DND-41 (cell line): ENCODE results near the gene PLA2G10.
"Not testable (repeated sequence)": the region's sequence is repeated elsewhere in the genome, so short reads cannot be mapped to it uniquely, and the experiment has no call there.

Experiments
- ATAC-seq: fragments of 200-7000 bp; cut with Tn5 transposase; 3 replicates; pipeline ENCODE4 v1.9.1; 2021; ENCODE audit warnings: low read depth; ENCODE audit not compliant: insufficient read depth
- DNase-seq: peaks from one replicate; pipeline ENCODE4 v3.0.0-alpha.2; 2020
- H2AFZ ChIP-seq: 2 replicates; pipeline ENCODE4 v1.6.0; 2012; ENCODE audit warnings: low read depth, low read length
- H3K27ac ChIP-seq: 2 replicates; pipeline ENCODE4 v1.5.1; 2012; ENCODE audit warnings: low read length, inconsistent platforms
- H3K27me3 ChIP-seq: fragments of 200-600 bp; sonication (generic); 2 replicates; pipeline ENCODE4 v1.6.0; 2012; ENCODE audit warnings: low read length, mild to moderate bottlenecking, inconsistent platforms; ENCODE audit not compliant: insufficient read depth, poor library complexity
- H3K36me3 ChIP-seq: 2 replicates; pipeline ENCODE4 v1.5.1; 2012; ENCODE audit warnings: low read length, inconsistent platforms; ENCODE audit not compliant: insufficient read depth
- H3K4me1 ChIP-seq: 2 replicates; pipeline ENCODE4 v1.5.1; 2012; ENCODE audit warnings: mild to moderate bottlenecking, low read length; ENCODE audit not compliant: insufficient read depth
- H3K4me2 ChIP-seq: 2 replicates; pipeline ENCODE4 v1.6.0; 2012; ENCODE audit warnings: mild to moderate bottlenecking, moderate library complexity, low read length, inconsistent platforms; ENCODE audit not compliant: insufficient read depth
- H3K4me3 ChIP-seq, 2 experiments: fragments of 200-600 bp in 1 of 2; shearing (Covaris generic) in 1 of 2; 2 replicates each; pipeline ENCODE4 v1.5.1; 2012 to 2016; ENCODE audit warnings: inconsistent platforms in 2 of 2, low read length in 2 of 2, mild to moderate bottlenecking in 2 of 2, low read depth in 1 of 2, moderate library complexity in 1 of 2
- H3K79me2 ChIP-seq: 2 replicates; pipeline ENCODE4 v1.6.0; 2012; ENCODE audit warnings: low read length, inconsistent platforms; ENCODE audit not compliant: insufficient read depth
- H3K9ac ChIP-seq: 2 replicates; pipeline ENCODE4 v1.6.0; 2012; ENCODE audit warnings: low read depth, mild to moderate bottlenecking, inconsistent platforms, low read length, moderate library complexity
- H3K9me3 ChIP-seq: 2 replicates; pipeline ENCODE4 v1.5.1; 2012; ENCODE audit warnings: low read length, moderate library complexity, mild to moderate bottlenecking, inconsistent platforms; ENCODE audit not compliant: insufficient read depth, severe bottlenecking
- H4K20me1 ChIP-seq: 2 replicates; pipeline ENCODE4 v1.6.0; 2012; ENCODE audit warnings: low read length; ENCODE audit not compliant: insufficient read depth

The PLA2G10 gene, protein sequence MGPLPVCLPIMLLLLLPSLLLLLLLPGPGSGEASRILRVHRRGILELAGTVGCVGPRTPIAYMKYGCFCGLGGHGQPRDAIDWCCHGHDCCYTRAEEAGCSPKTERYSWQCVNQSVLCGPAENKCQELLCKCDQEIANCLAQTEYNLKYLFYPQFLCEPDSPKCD

DNA sequence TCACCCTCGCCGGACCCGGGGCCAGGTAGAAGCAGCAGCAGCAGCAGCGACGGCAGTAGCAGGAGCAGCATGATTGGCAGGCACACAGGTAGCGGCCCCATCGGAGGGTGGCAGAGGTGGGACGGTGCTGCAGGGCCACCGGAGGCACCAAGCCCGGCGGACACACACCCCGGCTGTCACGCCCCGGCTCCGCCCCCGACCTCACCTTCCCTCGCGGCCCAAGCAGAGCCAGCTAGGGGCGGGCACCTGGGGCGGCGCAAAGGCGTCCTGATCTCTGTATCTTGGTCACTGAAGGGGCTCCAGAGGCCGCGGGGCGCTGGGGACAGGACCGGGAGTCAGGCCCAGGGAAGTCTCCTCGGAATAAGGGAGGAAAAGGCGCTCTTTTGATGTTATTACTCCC lies at the start of gene PLA2G10:
Gene PLA2G10 (minus strand): TSS at position 180 of the 400 bp plus-strand sequence. CDS start 79 bp downstream, at position 101.
- H2AFZ ChIP-seq, H3K27me3 ChIP-seq, H3K4me2 ChIP-seq, H3K4me1 ChIP-seq, H3K79me2 ChIP-seq, H3K27ac ChIP-seq, H3K9me3 ChIP-seq, ATAC-seq, H4K20me1 ChIP-seq, H3K4me3 ChIP-seq, H3K9ac ChIP-seq, H3K36me3 ChIP-seq, DNase-seq: not testable (repeated sequence)

DNA sequence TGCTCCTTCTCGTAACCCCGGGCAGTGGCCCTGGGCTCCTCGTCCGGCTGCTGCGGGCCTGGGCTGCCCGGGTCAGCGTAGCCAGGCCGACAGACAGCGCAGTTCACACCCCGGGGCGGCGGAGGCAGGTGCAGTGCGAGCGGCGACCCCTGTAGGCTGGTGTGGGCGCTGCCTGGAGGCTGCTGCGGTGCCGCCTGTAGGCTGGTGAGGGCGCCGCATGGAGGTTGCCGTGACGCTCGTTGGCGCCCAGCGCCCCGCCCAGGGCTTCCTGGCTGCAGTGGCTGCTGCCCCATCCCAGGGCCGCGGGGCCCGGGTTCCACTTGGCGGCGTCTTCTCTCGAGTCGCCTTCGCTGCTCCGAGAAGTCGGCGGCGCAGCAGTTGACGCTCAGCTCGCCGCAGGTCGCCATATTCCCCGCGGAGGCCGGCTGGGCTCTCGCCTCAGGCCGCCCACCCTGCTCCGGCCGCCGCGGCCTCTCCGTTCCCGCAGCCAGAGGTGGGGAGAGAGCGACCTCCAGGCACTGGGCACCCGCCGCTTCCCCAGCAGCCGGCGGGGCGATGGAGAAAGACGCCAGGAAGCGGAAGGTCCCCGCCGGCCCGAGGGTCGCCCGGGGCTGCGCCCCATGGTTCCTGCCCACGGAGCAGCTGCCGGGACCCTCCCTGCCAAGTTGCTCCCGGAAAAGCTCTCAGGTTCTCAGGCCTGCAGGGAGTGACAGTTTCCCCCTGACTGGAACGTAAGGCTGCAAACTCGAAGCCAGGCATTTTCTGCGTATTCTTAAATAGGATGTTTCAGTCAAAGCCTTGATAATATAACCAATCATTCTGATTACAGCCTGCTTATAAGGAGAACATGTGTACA lies 48.4 kb upstream of the PLA2G10 start, which contains the start of gene NPIPA2:
Gene NPIPA2 (plus strand): TSS at position 261 of the 856 bp plus-strand sequence. CDS start 5,533 bp downstream, outside the sequence.
- H3K4me3 ChIP-seq, H3K9ac ChIP-seq, DNase-seq, H3K4me2 ChIP-seq, H3K27ac ChIP-seq, H3K27me3 ChIP-seq, H3K4me1 ChIP-seq, H4K20me1 ChIP-seq, H3K36me3 ChIP-seq, H3K9me3 ChIP-seq, H2AFZ ChIP-seq, H3K79me2 ChIP-seq: not testable (repeated sequence)
- peak; percentile 98 for ATAC-seq

DNA sequence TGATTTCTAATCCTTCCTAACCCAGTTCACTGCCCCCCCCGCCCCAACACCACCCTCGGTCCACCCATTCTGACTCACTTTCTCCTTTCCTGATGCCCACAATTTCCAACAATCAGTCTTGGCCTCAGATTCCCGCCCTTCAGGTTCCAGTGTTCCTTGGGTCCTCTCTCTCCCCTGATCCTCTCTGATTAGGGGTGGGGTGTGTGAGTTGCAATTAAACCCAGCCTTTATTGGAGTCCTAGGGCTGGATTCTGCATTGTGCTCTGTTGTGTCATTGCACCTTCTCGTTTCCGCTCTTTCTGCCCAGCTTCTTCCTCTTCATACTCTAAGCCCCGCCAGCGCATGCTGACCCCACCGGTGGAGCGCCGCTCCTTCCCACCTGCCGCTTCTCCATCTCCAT lies 47.7 kb upstream of the PLA2G10 start:
- H3K27ac ChIP-seq, H3K9ac ChIP-seq, H3K27me3 ChIP-seq, H3K4me1 ChIP-seq, H3K36me3 ChIP-seq, DNase-seq, ATAC-seq, H3K4me2 ChIP-seq, H2AFZ ChIP-seq, H4K20me1 ChIP-seq, H3K79me2 ChIP-seq, H3K4me3 ChIP-seq, H3K9me3 ChIP-seq: not testable (repeated sequence)

DNA sequence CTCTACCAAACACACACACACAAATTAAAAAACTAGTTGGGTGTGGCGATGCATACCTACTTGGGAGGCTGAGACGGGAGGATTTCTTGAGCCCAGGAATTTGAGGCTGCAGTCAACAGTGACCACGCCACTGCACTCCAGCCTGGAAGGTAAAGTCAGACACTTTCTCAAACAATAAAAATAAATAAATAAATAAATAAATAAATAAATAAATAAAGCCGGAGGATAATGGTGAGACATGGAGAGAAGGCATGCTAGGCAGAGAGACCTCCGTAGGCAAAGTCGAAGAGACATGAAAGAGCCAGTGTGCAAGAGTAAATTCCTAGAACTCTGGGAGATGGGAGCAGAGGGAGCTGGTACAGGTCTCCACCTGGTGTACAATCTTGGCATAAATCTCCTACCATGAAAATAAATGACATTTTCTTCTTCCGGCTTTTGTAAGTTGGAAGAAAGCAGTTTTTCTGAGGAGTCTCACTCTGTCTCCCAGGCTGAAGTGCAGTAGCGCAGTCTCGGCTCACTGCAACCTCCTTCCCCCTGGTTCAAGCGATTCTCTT lies 46.8 kb upstream of the PLA2G10 start:
- DNase-seq, H4K20me1 ChIP-seq, H2AFZ ChIP-seq, ATAC-seq, H3K4me2 ChIP-seq, H3K27ac ChIP-seq, H3K27me3 ChIP-seq, H3K4me1 ChIP-seq, H3K9me3 ChIP-seq, H3K36me3 ChIP-seq, H3K9ac ChIP-seq, H3K4me3 ChIP-seq, H3K79me2 ChIP-seq: not testable (repeated sequence)

DNA sequence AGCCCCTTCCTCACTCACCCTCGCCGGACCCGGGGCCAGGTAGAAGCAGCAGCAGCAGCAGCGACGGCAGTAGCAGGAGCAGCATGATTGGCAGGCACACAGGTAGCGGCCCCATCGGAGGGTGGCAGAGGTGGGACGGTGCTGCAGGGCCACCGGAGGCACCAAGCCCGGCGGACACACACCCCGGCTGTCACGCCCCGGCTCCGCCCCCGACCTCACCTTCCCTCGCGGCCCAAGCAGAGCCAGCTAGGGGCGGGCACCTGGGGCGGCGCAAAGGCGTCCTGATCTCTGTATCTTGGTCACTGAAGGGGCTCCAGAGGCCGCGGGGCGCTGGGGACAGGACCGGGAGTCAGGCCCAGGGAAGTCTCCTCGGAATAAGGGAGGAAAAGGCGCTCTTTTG lies 39.1 kb upstream of the PLA2G10 start:
- H3K27ac ChIP-seq, H3K36me3 ChIP-seq, H2AFZ ChIP-seq, H3K4me2 ChIP-seq, ATAC-seq, H4K20me1 ChIP-seq, H3K4me1 ChIP-seq, H3K79me2 ChIP-seq, H3K9ac ChIP-seq, H3K4me3 ChIP-seq, H3K9me3 ChIP-seq, DNase-seq, H3K27me3 ChIP-seq: not testable (repeated sequence)

DNA sequence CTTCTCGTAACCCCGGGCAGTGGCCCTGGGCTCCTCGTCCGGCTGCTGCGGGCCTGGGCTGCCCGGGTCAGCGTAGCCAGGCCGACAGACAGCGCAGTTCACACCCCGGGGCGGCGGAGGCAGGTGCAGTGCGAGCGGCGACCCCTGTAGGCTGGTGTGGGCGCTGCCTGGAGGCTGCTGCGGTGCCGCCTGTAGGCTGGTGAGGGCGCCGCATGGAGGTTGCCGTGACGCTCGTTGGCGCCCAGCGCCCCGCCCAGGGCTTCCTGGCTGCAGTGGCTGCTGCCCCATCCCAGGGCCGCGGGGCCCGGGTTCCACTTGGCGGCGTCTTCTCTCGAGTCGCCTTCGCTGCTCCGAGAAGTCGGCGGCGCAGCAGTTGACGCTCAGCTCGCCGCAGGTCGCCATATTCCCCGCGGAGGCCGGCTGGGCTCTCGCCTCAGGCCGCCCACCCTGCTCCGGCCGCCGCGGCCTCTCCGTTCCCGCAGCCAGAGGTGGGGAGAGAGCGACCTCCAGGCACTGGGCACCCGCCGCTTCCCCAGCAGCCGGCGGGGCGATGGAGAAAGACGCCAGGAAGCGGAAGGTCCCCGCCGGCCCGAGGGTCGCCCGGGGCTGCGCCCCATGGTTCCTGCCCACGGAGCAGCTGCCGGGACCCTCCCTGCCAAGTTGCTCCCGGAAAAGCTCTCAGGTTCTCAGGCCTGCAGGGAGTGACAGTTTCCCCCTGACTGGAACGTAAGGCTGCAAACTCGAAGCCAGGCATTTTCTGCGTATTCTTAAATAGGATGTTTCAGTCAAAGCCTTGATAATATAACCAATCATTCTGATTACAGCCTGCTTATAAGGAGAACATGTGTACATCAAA lies 9.3 kb upstream of the PLA2G10 start, which contains the start of gene NPIPA3:
Gene NPIPA3 (plus strand): TSS at position 256 of the 856 bp plus-strand sequence. CDS start 5,533 bp downstream, outside the sequence.
- H4K20me1 ChIP-seq, H3K4me3 ChIP-seq, H3K4me2 ChIP-seq, H2AFZ ChIP-seq, H3K27me3 ChIP-seq, H3K4me1 ChIP-seq, H3K27ac ChIP-seq, DNase-seq, H3K9ac ChIP-seq, H3K36me3 ChIP-seq, H3K9me3 ChIP-seq, H3K79me2 ChIP-seq: not testable (repeated sequence)
- ATAC-seq, result peak; percentile 97

DNA sequence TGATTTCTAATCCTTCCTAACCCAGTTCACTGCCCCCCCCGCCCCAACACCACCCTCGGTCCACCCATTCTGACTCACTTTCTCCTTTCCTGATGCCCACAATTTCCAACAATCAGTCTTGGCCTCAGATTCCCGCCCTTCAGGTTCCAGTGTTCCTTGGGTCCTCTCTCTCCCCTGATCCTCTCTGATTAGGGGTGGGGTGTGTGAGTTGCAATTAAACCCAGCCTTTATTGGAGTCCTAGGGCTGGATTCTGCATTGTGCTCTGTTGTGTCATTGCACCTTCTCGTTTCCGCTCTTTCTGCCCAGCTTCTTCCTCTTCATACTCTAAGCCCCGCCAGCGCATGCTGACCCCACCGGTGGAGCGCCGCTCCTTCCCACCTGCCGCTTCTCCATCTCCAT lies 8.6 kb upstream of the PLA2G10 start:
- DNase-seq, H4K20me1 ChIP-seq, H3K27me3 ChIP-seq, H3K4me2 ChIP-seq, H3K4me1 ChIP-seq, H3K9me3 ChIP-seq, H3K27ac ChIP-seq, H2AFZ ChIP-seq, H3K4me3 ChIP-seq, H3K9ac ChIP-seq, ATAC-seq, H3K36me3 ChIP-seq, H3K79me2 ChIP-seq: not testable (repeated sequence)
